ENCODE data around the gene MAMLD1. TPM values are rescaled to one million over a fixed set of nuclear protein-coding genes. Genes with fewer than 3 reads are reported as not detected.

The MAMLD1 gene
- polyA plus RNA-seq, 1 experiment, result 3.7 TPM

GRCh38 chrX:150446151-150446550 is 83.0 kb downstream of the MAMLD1 start:
- no peak overlapping the region for H3K4me3 ChIP-seq (ENCODE audit: low read depth, low read length)
- TF ChIP-seq CTCF (IDR thresholded peaks at IDR 0.05; ENCODE audit: low read depth, low read length), result no peak
- ChIA-PET CTCF (no interaction called here), POLR2A (no interaction called here)
- no peak overlapping the region for H3K27ac ChIP-seq (ENCODE audit: low read depth, low read length)
- DNase-seq (ENCODE audit: low read depth, low spot score), result no peak
- H3K9me3 ChIP-seq (ENCODE audit: control insufficient read depth, insufficient read depth, low read length), result no peaks in the 10 kb centered on the region
- H3K27me3 ChIP-seq (ENCODE audit: control insufficient read depth, insufficient read depth, low read length), result no peaks in the 10 kb centered on the region

- no peak for TF ChIP-seq CTCF (IDR thresholded peaks at IDR 0.05; ENCODE audit: low read depth, low read length)
- DNase-seq (ENCODE audit: low read depth, low spot score), result no peak
- no peaks in the 10 kb centered on the region for H3K9me3 ChIP-seq (ENCODE audit: control insufficient read depth, insufficient read depth, low read length)
- H3K27ac ChIP-seq (ENCODE audit: low read depth, low read length), result no peak overlapping the region
- CTCF ChIA-PET, result no interaction called here
- H3K27me3 ChIP-seq (ENCODE audit: control insufficient read depth, insufficient read depth, low read length), result no peaks in the 10 kb centered on the region
- no peak overlapping the region for H3K4me3 ChIP-seq (ENCODE audit: low read depth, low read length)
- POLR2A ChIA-PET, result no interaction called here
Observed at GRCh38 chrX:150446995-150447394, 83.9 kb downstream of the MAMLD1 start.

- Histone ChIP-seq H3K9me3 (ENCODE audit: control insufficient read depth, insufficient read depth, low read length) (no peaks in the 10 kb centered on the region), H3K27ac (ENCODE audit: low read depth, low read length) (no peak overlapping the region), H3K27me3 (ENCODE audit: control insufficient read depth, insufficient read depth, low read length) (no peaks in the 10 kb centered on the region), H3K4me3 (ENCODE audit: low read depth, low read length) (no peak overlapping the region)
- DNase-seq (ENCODE audit: low read depth, low spot score), result no peak
- no peak for TF ChIP-seq CTCF (IDR thresholded peaks at IDR 0.05; ENCODE audit: low read depth, low read length)
- ChIA-PET POLR2A (no interaction called here), CTCF (no interaction called here)
Observed at GRCh38 chrX:150449313-150449712, 86.2 kb downstream of the MAMLD1 start.

GRCh38 chrX:150450519-150451177 is 87.5 kb downstream of the MAMLD1 start:
- no peaks in the 10 kb centered on the region for H3K27me3 ChIP-seq (ENCODE audit: control insufficient read depth, insufficient read depth, low read length)
- H3K27ac ChIP-seq (ENCODE audit: low read depth, low read length), result no peak overlapping the region
- TF ChIP-seq CTCF (IDR thresholded peaks at IDR 0.05; ENCODE audit: low read depth, low read length), result no peak
- CTCF ChIA-PET, result no interaction called here
- no peaks in the 10 kb centered on the region for H3K9me3 ChIP-seq (ENCODE audit: control insufficient read depth, insufficient read depth, low read length)
- H3K4me3 ChIP-seq (ENCODE audit: low read depth, low read length), result no peak overlapping the region
- POLR2A ChIA-PET, result no interaction called here
- DNase-seq (ENCODE audit: low read depth, low spot score), result no peak

GRCh38 chrX:150451953-150452352 is 88.8 kb downstream of the MAMLD1 start:
- POLR2A ChIA-PET, result no interaction called here
- no peaks in the 10 kb centered on the region for H3K27me3 ChIP-seq (ENCODE audit: control insufficient read depth, insufficient read depth, low read length)
- TF ChIP-seq CTCF (IDR thresholded peaks at IDR 0.05; ENCODE audit: low read depth, low read length), result no peak
- DNase-seq (ENCODE audit: low read depth, low spot score), result no peak
- H3K9me3 ChIP-seq (ENCODE audit: control insufficient read depth, insufficient read depth, low read length), result no peaks in the 10 kb centered on the region
- no peak overlapping the region for H3K4me3 ChIP-seq (ENCODE audit: low read depth, low read length)
- CTCF ChIA-PET, result no interaction called here
- H3K27ac ChIP-seq (ENCODE audit: low read depth, low read length), result no peak overlapping the region
